HepG2 (cell line): Measurements from ENCODE around the gene CDH13. TPM values are rescaled to one million over a fixed set of nuclear protein-coding genes. Genes with fewer than 3 reads are reported as not detected.

Experiments
- ATAC-seq: fragments of 200-7000 bp; cut with Tn5 transposase; 3 replicates; pipeline ENCODE4 v1.9.1; 2020; ENCODE audit warnings: mild to moderate bottlenecking, moderate library complexity
- BruUV-seq: library from RNA; stranded (reverse); fragments of 400-500 nt; replicated peaks from 2 replicates; lab custom pipeline; 2021; lab: Mats Ljungman, UMichigan
- CTCF ChIA-PET: fragments of 300-600 bp; formaldehyde crosslinking; extraction: SDS; loops from one replicate; lab custom pipeline; 2021; ENCODE audit warnings: low total read pairs, inconsistent platforms, low intra/inter-chr PET ratio; lab: Yijun Ruan, JAX
- POLR2A ChIA-PET: fragments of 350-600 bp; sonication (Branson Sonifier 250); formaldehyde crosslinking; loops from one replicate; lab custom pipeline; 2020; ENCODE audit warnings: antibody characterized with exemption, inconsistent platforms; lab: Yijun Ruan, JAX
- DNase-seq: peaks from one replicate; pipeline ENCODE4 v3.0.0-alpha.2; 2015; ENCODE audit warnings: low spot score
- FAIRE-seq: peaks from 3 replicates; lab custom pipeline; 2011; peaks lifted over from hg19 to GRCh38; lab: Jason Lieb, UNC
- H2AFZ ChIP-seq: one replicate; pipeline ENCODE4 v1.6.1; 2011; ENCODE audit warnings: low read length, inconsistent platforms
- H3K27ac ChIP-seq: fragments of 300-600 bp; 3 replicates; pipeline ENCODE4 v1.8.0; 2011; ENCODE audit warnings: mixed run types, mild to moderate bottlenecking, mixed read lengths, low read length, inconsistent platforms; ENCODE audit not compliant: insufficient read depth; ENCODE audit errors: extremely low read length
- H3K27me3 ChIP-seq, 2 experiments: fragments of 200-600 bp in 1 of 2; 2 replicates in 1 of 2; 3 replicates in 1 of 2; pipeline versions ENCODE4 v1.6.0 to v1.8.0; 2011; ENCODE audit warnings: low read length in 2 of 2, mild to moderate bottlenecking in 2 of 2, moderate library complexity in 2 of 2, inconsistent platforms in 1 of 2; ENCODE audit not compliant: insufficient read depth in 2 of 2, control insufficient read depth in 1 of 2
- H3K36me3 ChIP-seq, 2 experiments: fragments of 200-600 bp in 1 of 2; replicated peaks in 1 of 2; 2 replicates in 1 of 2; 3 replicates in 1 of 2; pipeline versions ENCODE4 v1.5.1 to v1.8.0; 2011; ENCODE audit warnings: low read length in 2 of 2, inconsistent platforms in 1 of 2; ENCODE audit not compliant: insufficient read depth in 2 of 2, control insufficient read depth in 1 of 2
- H3K4me1 ChIP-seq: 2 replicates; pipeline ENCODE4 v1.5.1; 2012; ENCODE audit warnings: low read length, inconsistent platforms; ENCODE audit not compliant: insufficient read depth
- H3K4me2 ChIP-seq: 2 replicates; pipeline ENCODE4 v1.6.0; 2011; ENCODE audit warnings: low read depth, low read length, inconsistent platforms
- H3K4me3 ChIP-seq, 3 experiments: fragments of 200-600 bp in 1 of 3; sonication (generic), shearing (Covaris generic) in 1 of 3; replicated peaks in 1 of 3; 2 replicates each; pipeline ENCODE4 v1.5.1; 2011 to 2016; ENCODE audit warnings: low read length in 3 of 3, inconsistent platforms in 2 of 3, low read depth in 2 of 3, mild to moderate bottlenecking in 2 of 3, control low read depth in 1 of 3, mixed read lengths in 1 of 3; ENCODE audit not compliant: insufficient read depth in 1 of 3
- H3K79me2 ChIP-seq: one replicate; pipeline ENCODE4 v1.6.1; 2011; ENCODE audit warnings: low read length, inconsistent platforms; ENCODE audit not compliant: insufficient read depth
- H3K9ac ChIP-seq: 2 replicates; pipeline ENCODE4 v1.6.0; 2011; ENCODE audit warnings: mild to moderate bottlenecking, low read depth, low read length, inconsistent platforms; ENCODE audit not compliant: insufficient read depth
- H3K9me3 ChIP-seq: 2 replicates; pipeline ENCODE4 v1.5.1; 2012; ENCODE audit warnings: mild to moderate bottlenecking, low read length
- H4K20me1 ChIP-seq: 2 replicates; pipeline ENCODE4 v1.6.0; 2011; ENCODE audit warnings: inconsistent platforms, mild to moderate bottlenecking, low read length, moderate library complexity; ENCODE audit not compliant: insufficient read depth
- ARID4A ChIP-seq: sonication (generic); formaldehyde crosslinking; IDR thresholded peaks from 2 replicates; pipeline ENCODE4 v1.5.0; 2020; ENCODE audit warnings: mild to moderate bottlenecking, missing genetic modification reagents, borderline replicate concordance
- MTA3 ChIP-seq: sonication (generic); formaldehyde crosslinking; IDR thresholded peaks from 2 replicates; pipeline ENCODE4 v1.4.0; 2020; ENCODE audit warnings: missing genetic modification reagents
- PLSCR1 ChIP-seq: sonication (generic); formaldehyde crosslinking; IDR thresholded peaks from 2 replicates; pipeline ENCODE4 v1.5.0; 2020; ENCODE audit warnings: missing genetic modification reagents, mild to moderate bottlenecking, borderline replicate concordance
- SCMH1 ChIP-seq: sonication (generic); formaldehyde crosslinking; IDR thresholded peaks from 2 replicates; pipeline ENCODE4 v1.9.0; 2021; ENCODE audit warnings: missing genetic modification reagents, mild to moderate bottlenecking, borderline replicate concordance
- TCF12 ChIP-seq, 2 experiments: fragments of 450-650 bp in 1 of 2; sonication (generic) in 1 of 2; formaldehyde crosslinking in 1 of 2; IDR thresholded peaks; 2 replicates each; pipeline versions ENCODE4 v1.6.1 to v1.8.0; 2017 to 2022; ENCODE audit warnings: antibody characterized with exemption in 1 of 2, mild to moderate bottlenecking in 1 of 2, missing genetic modification reagents in 1 of 2, moderate library complexity in 1 of 2
- ZBTB21 ChIP-seq: sonication (generic); formaldehyde crosslinking; IDR thresholded peaks from 2 replicates; pipeline ENCODE4 v1.4.0; 2020; ENCODE audit warnings: missing genetic modification reagents
- ZFP36L2 ChIP-seq: sonication (generic); formaldehyde crosslinking; IDR thresholded peaks from 2 replicates; pipeline ENCODE4 v1.4.0; 2020; ENCODE audit warnings: missing genetic modification reagents
- ZNF3 ChIP-seq: IDR thresholded peaks from 2 replicates; pipeline ENCODE4 v1.7.0; 2017; ENCODE audit warnings: inconsistent platforms
- ZNF430 ChIP-seq: sonication (generic); formaldehyde crosslinking; IDR thresholded peaks from 2 replicates; pipeline ENCODE4 v1.9.0; 2021; ENCODE audit warnings: mild to moderate bottlenecking, missing genetic modification reagents
- ZNF614 ChIP-seq: IDR thresholded peaks from 2 replicates; pipeline ENCODE4 v1.6.1; 2018; ENCODE audit warnings: missing biosample characterization, missing genetic modification reagents, inconsistent platforms, borderline replicate concordance
- WGBS: methylation state at CpG from one replicate; pipeline ENCODE4 v1.1.6; 2017; ENCODE audit warnings: low lambda C conversion rate; 5-methylcytosine and 5-hydroxymethylcytosine counted together
- in situ Hi-C: cut with HindIII; loops from 2 replicates; pipeline ENCODE4 v1.10.0; 2017; ENCODE audit warnings: low pct_unique_long_range_greater_than_20kb; ENCODE audit not compliant: extremely low pct_ligation_motif_present
- intact Hi-C: fragments of 100-400 bp; cut with micrococcal nuclease; formaldehyde crosslinking; loops from one replicate; pipeline ENCODE4 v1.10.0; 2022; ENCODE audit not compliant: unreplicated experiment
- polyA plus RNA-seq, 8 experiments: library from polyadenylated mRNA; depleted of rRNA in 3 of 8; stranded (reverse) in 7 of 8; unstranded in 1 of 8; fragments of >200 nt; fragmentation: Illumina TruSeq in 4 of 8; extraction: Trizol in 4 of 8; gene quantifications; 2 replicates each; pipeline versions ENCODE4 v1.2.1 to v1.2.3, GENCODE V29; 2011 to 2016; ENCODE audit warnings: low read depth in 4 of 8, missing spikeins in 1 of 8, mixed read lengths in 1 of 8; ENCODE audit not compliant: insufficient read depth in 1 of 8
- total RNA-seq, 5 experiments: library from RNA; depleted of rRNA; stranded (reverse); fragments of >200 nt; fragmentation: Illumina TruSeq; extraction: Trizol; gene quantifications; 2 replicates each; pipeline ENCODE4 v1.2.3, GENCODE V29; 2016; ENCODE audit warnings: low read depth in 1 of 5

CDH13 gene
- total and polyA plus RNA-seq, 2 of the 13 experiments (the other 11 are each of a cell fraction or from before 2014, with no cell fraction given) = not detected

- Histone ChIP-seq H3K27me3 (no peaks in the 10 kb centered on the region), H3K9me3 (no peaks in the 10 kb centered on the region), H3K9ac (no peak overlapping the region), H4K20me1 (no peaks in the 10 kb centered on the region), H3K79me2 (no peaks in the 10 kb centered on the region), H3K4me3 (no peak overlapping the region), H3K27ac (no peak overlapping the region), H3K36me3 (no peaks in the 10 kb centered on the region), H3K4me2 (no peak overlapping the region), H3K4me1 (no peaks in the 10 kb centered on the region), H2AFZ (no peak overlapping the region)
- FAIRE-seq (no peak), DNase-seq (no peak), ATAC-seq (no peak)
- intact Hi-C loops = no loop called here
- 2% methylated on average over 3 of the region's 3 CpGs for WGBS
- no TSS peak for BruUV-seq
- POLR2A ChIA-PET = no interaction called here
- CTCF ChIA-PET = no interaction called here
- in situ Hi-C loops = no loop called here
- TF ChIP-seq MTA3 (CRISPR knock-in tag) (no peak), ZNF614 (CRISPR knock-in tag) (no peak), PLSCR1 (CRISPR knock-in tag) (no peak), TCF12 (IDR thresholded peaks at IDR 0.05) (no peak), TCF12 (CRISPR knock-in tag; IDR thresholded peaks at IDR 0.05) (no peak), ZFP36L2 (no peak), ARID4A (CRISPR knock-in tag) (no peak), ZNF3 (no peak), ZBTB21 (CRISPR knock-in tag) (no peak), ZNF430 (CRISPR knock-in tag) (no peak), SCMH1 (no peak)
These were observed 111.9 kb downstream of the CDH13 start for GRCh38 chr16:82738699-82739098.
